ENCODE measurements around the gene MYBBP1A. TPM values are rescaled to one million over a fixed set of nuclear protein-coding genes. Genes with fewer than 3 reads are reported as not detected.

Gene MYBBP1A
- total and polyA plus RNA-seq, 9 of the 15 experiments (the other 6 are each of a cell fraction or from before 2014, with no cell fraction given) = 2.0 to 114 (median 47.2) TPM

DNA sequence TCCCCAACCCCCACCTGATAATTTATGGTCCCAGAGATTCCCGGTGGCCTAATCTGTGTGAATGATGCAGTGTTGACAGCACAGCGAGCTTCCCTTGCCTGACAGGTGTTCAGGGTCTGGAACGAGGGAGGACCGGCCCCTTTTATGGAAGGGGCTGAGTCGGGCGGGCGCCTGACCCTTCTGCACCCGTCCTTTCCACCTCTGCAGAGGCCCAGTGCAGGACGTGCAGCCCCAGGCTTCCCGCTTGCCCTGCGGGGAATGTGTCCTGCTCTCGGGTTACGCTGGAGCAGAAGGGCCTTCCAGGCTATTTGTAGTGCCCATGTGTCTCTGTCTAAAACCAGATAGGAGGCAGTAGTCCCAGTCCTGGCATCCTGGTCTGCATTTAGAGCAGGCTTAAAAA lies 45.4 kb upstream of the MYBBP1A start:
- POLR2A ChIA-PET = no interaction called here
- no peak for DNase-seq (ENCODE audit: extremely low read depth in 1 of 4, low spot score in 3 of 4)
- peaks cover 0 to 12% of the 10 kb centered on the region in 2 experiments; a peak in 3 of 5 replicates for H3K4me1 ChIP-seq (replicated peaks in 1 of 2; ENCODE audit: control insufficient read depth in 2 of 2, insufficient read depth in 2 of 2, low read length in 2 of 2)
- H4K20me1 ChIP-seq (replicated peaks; ENCODE audit: control insufficient read depth, insufficient read depth, low read length) = 0 out of 2 replicates have a peak, but pooled peaks cover under 1% of the 10 kb centered on the region
- WGBS (ENCODE audit: insufficient coverage, low coverage, missing lambda C conversion rate) = 8% methylated on average over 9 of the region's 13 CpGs
- no peaks in the 10 kb centered on the region for H3K79me2 ChIP-seq (ENCODE audit: control insufficient read depth, insufficient read depth, low read length)
- no peaks in the 10 kb centered on the region for H3K36me3 ChIP-seq (ENCODE audit: control insufficient read depth, insufficient read depth, low read length)
- CTCF ChIA-PET (ENCODE audit: low intra/inter-chr PET ratio) = no interaction called here
- no TSS peak for BruUV-seq (replicated peaks)
- ATAC-seq = no peak
- no peak overlapping the region for H2AFZ ChIP-seq (ENCODE audit: low read depth, low read length)
- no peaks in the 10 kb centered on the region for H3K9me3 ChIP-seq (replicated peaks; ENCODE audit: control insufficient read depth, insufficient read depth, low read depth, low read length)
- no peak for FAIRE-seq
- peaks cover 3 to 79% of the 10 kb centered on the region in 2 experiments; a peak in 4 of 5 replicates for H3K27me3 ChIP-seq (ENCODE audit: control insufficient read depth in 2 of 2, insufficient read depth in 2 of 2, low read length in 2 of 2)
- intact Hi-C loops (cut with micrococcal nuclease) (no loop called here), in situ Hi-C loops (cut with MboI) (no loop called here)
- TF ChIP-seq TRIM28 (IDR thresholded peaks at IDR 0.05) (no peak), OTX1 (CRISPR knock-in tag; IDR thresholded peaks at IDR 0.05) (no peak), CREB1 (IDR thresholded peaks at IDR 0.05) (no peak), CREB1 (CRISPR knock-in tag; IDR thresholded peaks at IDR 0.05) (no peak), PHF8 (IDR thresholded peaks at IDR 0.05; ENCODE audit: borderline replicate concordance, low read length) (no peak), MEIS2 (IDR thresholded peaks at IDR 0.05; ENCODE audit: partially characterized antibody) (peak; percentile 50), NFE2L1 (tag; IDR thresholded peaks at IDR 0.05; ENCODE audit: borderline replicate concordance, low read depth) (no peak)
- TF ChIP-seq, protein P1, sequence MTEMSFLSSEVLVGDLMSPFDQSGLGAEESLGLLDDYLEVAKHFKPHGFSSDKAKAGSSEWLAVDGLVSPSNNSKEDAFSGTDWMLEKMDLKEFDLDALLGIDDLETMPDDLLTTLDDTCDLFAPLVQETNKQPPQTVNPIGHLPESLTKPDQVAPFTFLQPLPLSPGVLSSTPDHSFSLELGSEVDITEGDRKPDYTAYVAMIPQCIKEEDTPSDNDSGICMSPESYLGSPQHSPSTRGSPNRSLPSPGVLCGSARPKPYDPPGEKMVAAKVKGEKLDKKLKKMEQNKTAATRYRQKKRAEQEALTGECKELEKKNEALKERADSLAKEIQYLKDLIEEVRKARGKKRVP (CRISPR knock-in tag; IDR thresholded peaks at IDR 0.05) = no peak
- TF ChIP-seq, protein P2, sequence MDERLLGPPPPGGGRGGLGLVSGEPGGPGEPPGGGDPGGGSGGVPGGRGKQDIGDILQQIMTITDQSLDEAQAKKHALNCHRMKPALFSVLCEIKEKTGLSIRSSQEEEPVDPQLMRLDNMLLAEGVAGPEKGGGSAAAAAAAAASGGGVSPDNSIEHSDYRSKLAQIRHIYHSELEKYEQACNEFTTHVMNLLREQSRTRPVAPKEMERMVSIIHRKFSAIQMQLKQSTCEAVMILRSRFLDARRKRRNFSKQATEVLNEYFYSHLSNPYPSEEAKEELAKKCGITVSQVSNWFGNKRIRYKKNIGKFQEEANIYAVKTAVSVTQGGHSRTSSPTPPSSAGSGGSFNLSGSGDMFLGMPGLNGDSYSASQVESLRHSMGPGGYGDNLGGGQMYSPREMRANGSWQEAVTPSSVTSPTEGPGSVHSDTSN (CRISPR knock-in tag; IDR thresholded peaks at IDR 0.05; ENCODE audit: low read depth) = no peak
- TF ChIP-seq, protein P2 (tag; conservative IDR thresholded peaks at IDR 0.05; ENCODE audit: low read depth) = peak; percentile 39; the same call in 1 of the 2 replicates
- H3K27ac ChIP-seq (ENCODE audit: extremely low read depth, low read depth, low read length) = no peak overlapping the region
- H3K9me1 ChIP-seq (ENCODE audit: control insufficient read depth, insufficient read depth, low read length) = no peaks in the 10 kb centered on the region
- H3K4me3 ChIP-seq = no peak overlapping the region
- no peak overlapping the region for H3K9ac ChIP-seq (ENCODE audit: insufficient read depth in 1 of 2, low read depth in 2 of 2, low read length in 2 of 2)
- H3K4me2 ChIP-seq (ENCODE audit: insufficient read depth, low read length) = no peak overlapping the region

All from K562 (cell line).